HEK293 (cell line): Measurements from ENCODE around the gene UTP3.

ENCODE experiments used
- CTCF ChIA-PET: fragments of 350-600 bp; formaldehyde crosslinking; extraction: SDS; loops from one replicate; lab custom pipeline; 2021; ENCODE audit warnings: antibody characterized with exemption; lab: Yijun Ruan, JAX
- POLR2A ChIA-PET: fragments of 300-600 bp; formaldehyde crosslinking; extraction: SDS; loops from one replicate; lab custom pipeline; 2020; ENCODE audit warnings: antibody characterized with exemption, inconsistent platforms; lab: Yijun Ruan, JAX
- H3K27ac ChIP-seq: fragments of 200-500 bp; sonication (Bioruptor generic); 2 replicates; pipeline ENCODE4 v1.5.1; 2014; ENCODE audit warnings: low read depth, low read length, control low read depth, inconsistent platforms; ENCODE audit errors: extremely low read depth
- H3K36me3 ChIP-seq, 2 experiments: fragments of 200-500 bp in 1 of 2; sonication (Bioruptor generic) in 1 of 2; 1 replicate in 1 of 2; 2 replicates in 1 of 2; pipeline ENCODE4 v1.5.1; 2014 to 2017; ENCODE audit warnings: inconsistent platforms in 2 of 2, low read length in 2 of 2; ENCODE audit not compliant: control insufficient read depth in 2 of 2, insufficient read depth in 1 of 2
- H3K4me1 ChIP-seq: fragments of 200-500 bp; sonication (Bioruptor generic); 2 replicates; pipeline ENCODE4 v1.5.1; 2014; ENCODE audit warnings: mild to moderate bottlenecking, low read length, inconsistent platforms; ENCODE audit not compliant: control insufficient read depth, insufficient read depth
- H3K4me3 ChIP-seq: 2 replicates; pipeline ENCODE4 v1.5.1; 2011; ENCODE audit warnings: low read depth, mild to moderate bottlenecking, control low read depth, low read length, moderate library complexity
- H3K9me3 ChIP-seq: fragments of 200-500 bp; sonication (Bioruptor generic); 2 replicates; pipeline ENCODE4 v1.5.1; 2014; ENCODE audit warnings: low read depth, low read length, inconsistent platforms; ENCODE audit not compliant: control insufficient read depth, insufficient read depth
- GLI4 ChIP-seq: fragments of 450-650 bp; formaldehyde crosslinking; IDR thresholded peaks from 2 replicates; pipeline ENCODE4 v1.5.1; 2016; ENCODE audit warnings: missing biosample characterization, missing genetic modification characterization
- HOXA7 ChIP-seq: sonication (generic); formaldehyde crosslinking; IDR thresholded peaks from 2 replicates; pipeline ENCODE4 v1.8.1; 2022; ENCODE audit warnings: missing genetic modification reagents, borderline replicate concordance
- IKZF3 ChIP-seq: fragments of 450-650 bp; IDR thresholded peaks from 2 replicates; pipeline ENCODE4 v1.5.0; 2018; ENCODE audit warnings: missing biosample characterization, mild to moderate bottlenecking, missing genetic modification characterization, moderate library complexity
- PBX3 ChIP-seq: sonication (generic); formaldehyde crosslinking; IDR thresholded peaks from 2 replicates; pipeline ENCODE4 v1.8.1; 2022; ENCODE audit warnings: mild to moderate bottlenecking, moderate library complexity, missing genetic modification reagents
- SETDB1 ChIP-seq: IDR thresholded peaks from one replicate; pipeline ENCODE4 v1.6.1; 2017; ENCODE audit warnings: mild to moderate bottlenecking, low read length, moderate library complexity, mixed read lengths; ENCODE audit not compliant: insufficient read length
- TRIM28 ChIP-seq: IDR thresholded peaks from 2 replicates; pipeline ENCODE4 v1.6.1; 2011; ENCODE audit warnings: low read length, control low read depth, borderline replicate concordance
- ZBTB17 ChIP-seq: fragments of 450-650 bp; formaldehyde crosslinking; IDR thresholded peaks from 2 replicates; pipeline ENCODE4 v1.5.1; 2016; ENCODE audit warnings: missing biosample characterization, missing genetic modification characterization
- ZBTB20 ChIP-seq: fragments of 450-650 bp; formaldehyde crosslinking; IDR thresholded peaks from 2 replicates; pipeline ENCODE4 v1.5.1; 2016; ENCODE audit warnings: missing biosample characterization, missing genetic modification characterization
- ZBTB48 ChIP-seq: fragments of 450-650 bp; formaldehyde crosslinking; IDR thresholded peaks from 2 replicates; pipeline ENCODE4 v1.5.1; 2016; ENCODE audit warnings: missing biosample characterization, missing genetic modification characterization
- ZFP69B ChIP-seq: fragments of 450-650 bp; formaldehyde crosslinking; IDR thresholded peaks from 2 replicates; pipeline ENCODE4 v1.5.1; 2016; ENCODE audit warnings: missing biosample characterization, missing genetic modification characterization
- ZNF157 ChIP-seq: fragments of 450-650 bp; formaldehyde crosslinking; IDR thresholded peaks from 2 replicates; pipeline ENCODE4 v1.5.1; 2016; ENCODE audit warnings: missing biosample characterization, missing genetic modification characterization
- ZNF2 ChIP-seq: fragments of 450-650 bp; formaldehyde crosslinking; IDR thresholded peaks from 2 replicates; pipeline ENCODE4 v1.5.1; 2016; ENCODE audit warnings: missing biosample characterization, missing genetic modification characterization
- ZNF24 ChIP-seq: fragments of 450-650 bp; formaldehyde crosslinking; IDR thresholded peaks from 2 replicates; pipeline ENCODE4 v1.5.1; 2016; ENCODE audit warnings: missing biosample characterization, missing genetic modification characterization
- ZNF248 ChIP-seq: fragments of 450-650 bp; formaldehyde crosslinking; IDR thresholded peaks from 2 replicates; pipeline ENCODE4 v1.5.1; 2017; ENCODE audit warnings: missing biosample characterization, missing genetic modification characterization
- ZNF362 ChIP-seq: fragments of 450-650 bp; formaldehyde crosslinking; IDR thresholded peaks from 2 replicates; pipeline ENCODE4 v1.5.1; 2016; ENCODE audit warnings: missing biosample characterization, missing genetic modification characterization
- ZNF366 ChIP-seq: fragments of 450-650 bp; formaldehyde crosslinking; conservative IDR thresholded peaks from 2 replicates; pipeline ENCODE4 v1.5.1; 2016; ENCODE audit warnings: missing biosample characterization, missing genetic modification characterization
- ZNF433 ChIP-seq: fragments of 450-650 bp; formaldehyde crosslinking; IDR thresholded peaks from 2 replicates; pipeline ENCODE4 v1.5.1; 2016; ENCODE audit warnings: missing biosample characterization, missing genetic modification characterization, low read depth
- ZNF473 ChIP-seq: fragments of 450-650 bp; formaldehyde crosslinking; IDR thresholded peaks from 2 replicates; pipeline ENCODE4 v1.5.1; 2017; ENCODE audit warnings: missing biosample characterization, missing genetic modification characterization
- ZNF513 ChIP-seq: fragments of 450-650 bp; IDR thresholded peaks from 2 replicates; pipeline ENCODE4 v1.5.1; 2018; ENCODE audit warnings: missing biosample characterization, missing genetic modification characterization
- ZNF518A ChIP-seq: fragments of 450-650 bp; formaldehyde crosslinking; conservative IDR thresholded peaks from 2 replicates; pipeline ENCODE4 v1.5.1; 2016; ENCODE audit warnings: low read depth, missing biosample characterization, missing genetic modification characterization
- ZNF544 ChIP-seq: fragments of 450-650 bp; formaldehyde crosslinking; IDR thresholded peaks from 2 replicates; pipeline ENCODE4 v1.5.0; 2017; ENCODE audit warnings: missing biosample characterization, missing genetic modification characterization
- ZNF555 ChIP-seq: fragments of 450-650 bp; formaldehyde crosslinking; conservative IDR thresholded peaks from 2 replicates; pipeline ENCODE4 v1.5.1; 2017; ENCODE audit warnings: missing biosample characterization, mild to moderate bottlenecking, missing genetic modification characterization, inconsistent platforms
- ZNF561 ChIP-seq: fragments of 450-650 bp; IDR thresholded peaks from 2 replicates; pipeline ENCODE4 v1.5.1; 2018; ENCODE audit warnings: missing biosample characterization, missing genetic modification characterization, borderline replicate concordance
- ZNF571 ChIP-seq: fragments of 450-650 bp; formaldehyde crosslinking; IDR thresholded peaks from 2 replicates; pipeline ENCODE4 v1.5.0; 2017; ENCODE audit warnings: missing biosample characterization, missing genetic modification characterization
- ZNF76 ChIP-seq: fragments of 450-650 bp; formaldehyde crosslinking; IDR thresholded peaks from 2 replicates; pipeline ENCODE4; 2016; ENCODE audit warnings: low read depth, missing biosample characterization, missing genetic modification characterization, borderline replicate concordance

UTP3 gene

GRCh38 chr4:70718811-70719604, 30.7 kb downstream of the UTP3 start:
- Histone ChIP-seq H3K4me3 (no peak overlapping the region), H3K27ac (no peak overlapping the region), H3K4me1 (peaks cover 8% of the 10 kb centered on the region; the same call in 1 of the 2 replicates)
- TF ChIP-seq PBX3 (CRISPR knock-in tag) (no peak), ZBTB48 (tag by site-specific recombination) (no peak), ZNF571 (tag by site-specific recombination) (no peak), ZBTB20 (no peak), ZNF24 (no peak), ZBTB17 (tag by site-specific recombination) (peak; percentile 38; the same call in 1 of the 2 replicates)
- TF ChIP-seq, all 188 proteins: peak for 1
- CTCF ChIA-PET: no interaction called here
- Histone ChIP-seq H3K36me3 (no peaks in the 10 kb centered on the region), H3K9me3 (no peaks in the 10 kb centered on the region)
- POLR2A ChIA-PET: no interaction called here

GRCh38 chr4:70721747-70722146, 33.4 kb downstream of the UTP3 start, which contains the start of gene RUFY3:
Gene RUFY3, plus strand, starts transcription at chr4:70721964. Its CDS starts 610 bp downstream, at chr4:70722574.
- Histone ChIP-seq H3K4me3 (peak within 1 kb of the TSS; percentile 24), H3K27ac (peak within 1 kb of the TSS; percentile 37; the same call in 1 of the 2 replicates), H3K4me1 (peaks cover 4% of the 10 kb centered on the region; the same call in 1 of the 2 replicates), H3K36me3 (peaks cover 0 to 7% of the 10 kb centered on the region in 2 experiments; a peak in 1 of 3 replicates), H3K9me3 (no peaks in the 10 kb centered on the region)
- POLR2A ChIA-PET: interaction anchor here (0.8 to 1.1 kb wide), 3 partner anchors 16 to 117 kb away, joined by 3 to 4 read pairs (median 3); partner anchors contain the start of gene GRSF1
- CTCF ChIA-PET: interaction anchor here (1.4 kb wide), 1 partner anchor 12 kb away, joined by 4 read pairs; no protein-coding TSS in a partner anchor
- TF ChIP-seq TRIM28 (peak; percentile 91), ZNF2 (tag by site-specific recombination) (no peak), ZNF433 (tag by site-specific recombination) (no peak), IKZF3 (tag by site-specific recombination) (peak; percentile 83), ZNF513 (tag by site-specific recombination) (no peak), ZNF473 (tag by site-specific recombination) (no peak), GLI4 (tag by site-specific recombination) (no peak), SETDB1 (peak; percentile 38), HOXA7 (CRISPR knock-in tag) (no peak), ZNF518A (no peak), ZNF561 (tag by site-specific recombination) (peak; percentile 66; the same call in 1 of the 2 replicates), ZNF248 (tag by site-specific recombination) (no peak), ZNF366 (tag by site-specific recombination) (peak; percentile 65), ZNF362 (no peak), ZNF555 (no peak), ZNF76 (tag by site-specific recombination) (peak; percentile 86), ZNF157 (tag by site-specific recombination) (no peak), ZFP69B (no peak), ZNF544 (tag by site-specific recombination) (no peak), ZNF24 (0 out of 2 replicates have a peak, but pooled peaks have one; percentile 41)
